ENCODE data around the gene BIK. TPM values are rescaled to one million over a fixed set of nuclear protein-coding genes. Genes with fewer than 3 reads are reported as not detected.

The BIK gene
- total and polyA plus RNA-seq, 2 experiments from 2014 or later, result 9.6 to 9.8 TPM

- TF ChIP-seq REST (IDR thresholded peaks at IDR 0.05; ENCODE audit: unreplicated experiment) (no peak), JUNB (IDR thresholded peaks at IDR 0.05; ENCODE audit: unreplicated experiment) (no peak)
- TF ChIP-seq, protein P1, sequence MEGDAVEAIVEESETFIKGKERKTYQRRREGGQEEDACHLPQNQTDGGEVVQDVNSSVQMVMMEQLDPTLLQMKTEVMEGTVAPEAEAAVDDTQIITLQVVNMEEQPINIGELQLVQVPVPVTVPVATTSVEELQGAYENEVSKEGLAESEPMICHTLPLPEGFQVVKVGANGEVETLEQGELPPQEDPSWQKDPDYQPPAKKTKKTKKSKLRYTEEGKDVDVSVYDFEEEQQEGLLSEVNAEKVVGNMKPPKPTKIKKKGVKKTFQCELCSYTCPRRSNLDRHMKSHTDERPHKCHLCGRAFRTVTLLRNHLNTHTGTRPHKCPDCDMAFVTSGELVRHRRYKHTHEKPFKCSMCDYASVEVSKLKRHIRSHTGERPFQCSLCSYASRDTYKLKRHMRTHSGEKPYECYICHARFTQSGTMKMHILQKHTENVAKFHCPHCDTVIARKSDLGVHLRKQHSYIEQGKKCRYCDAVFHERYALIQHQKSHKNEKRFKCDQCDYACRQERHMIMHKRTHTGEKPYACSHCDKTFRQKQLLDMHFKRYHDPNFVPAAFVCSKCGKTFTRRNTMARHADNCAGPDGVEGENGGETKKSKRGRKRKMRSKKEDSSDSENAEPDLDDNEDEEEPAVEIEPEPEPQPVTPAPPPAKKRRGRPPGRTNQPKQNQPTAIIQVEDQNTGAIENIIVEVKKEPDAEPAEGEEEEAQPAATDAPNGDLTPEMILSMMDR (conservative IDR thresholded peaks at IDR 0.05; ENCODE audit: low read depth in 2 of 2), result no peak
- TF ChIP-seq, protein P2, sequence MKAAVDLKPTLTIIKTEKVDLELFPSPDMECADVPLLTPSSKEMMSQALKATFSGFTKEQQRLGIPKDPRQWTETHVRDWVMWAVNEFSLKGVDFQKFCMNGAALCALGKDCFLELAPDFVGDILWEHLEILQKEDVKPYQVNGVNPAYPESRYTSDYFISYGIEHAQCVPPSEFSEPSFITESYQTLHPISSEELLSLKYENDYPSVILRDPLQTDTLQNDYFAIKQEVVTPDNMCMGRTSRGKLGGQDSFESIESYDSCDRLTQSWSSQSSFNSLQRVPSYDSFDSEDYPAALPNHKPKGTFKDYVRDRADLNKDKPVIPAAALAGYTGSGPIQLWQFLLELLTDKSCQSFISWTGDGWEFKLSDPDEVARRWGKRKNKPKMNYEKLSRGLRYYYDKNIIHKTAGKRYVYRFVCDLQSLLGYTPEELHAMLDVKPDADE (IDR thresholded peaks at IDR 0.05), result no peak
These were observed 14.1 kb upstream of the BIK start (continued) for GRCh38 chr22:43096420-43096819.

DNA sequence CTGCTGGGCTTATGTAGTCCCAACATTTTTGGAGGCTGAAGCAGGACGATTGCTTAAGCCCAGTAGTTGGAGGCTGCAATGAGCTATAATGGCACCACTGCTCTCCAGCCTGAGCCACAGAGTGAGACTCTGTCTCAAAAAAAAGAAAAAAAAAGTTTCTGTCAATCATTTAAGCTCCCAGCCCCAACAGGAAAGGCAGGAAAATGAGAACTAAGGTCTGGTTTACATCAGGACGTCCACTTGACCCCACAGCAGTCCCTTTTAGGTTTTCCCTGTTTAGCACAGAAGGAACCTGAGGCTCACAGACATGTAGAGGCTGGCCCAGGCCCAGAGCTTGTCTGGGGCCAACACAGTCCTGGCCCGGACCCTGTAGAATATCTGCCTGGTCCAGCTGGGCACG, 12.2 kb upstream of the BIK start:
- no peaks in the 10 kb centered on the region for H3K4me1 Mint-ChIP-seq
- no peaks in the 10 kb centered on the region for H3K4me1 ChIP-seq (ENCODE audit: insufficient read depth)
- TF ChIP-seq ZNF114 (CRISPR knock-in tag; IDR thresholded peaks at IDR 0.05), result no peak
- no peak for TF ChIP-seq STAT1 (IDR thresholded peaks at IDR 0.05; ENCODE audit: unreplicated experiment)
- TF ChIP-seq, protein P1 (conservative IDR thresholded peaks at IDR 0.05; ENCODE audit: low read depth in 2 of 2), result no peak
- TF ChIP-seq, protein P2 (IDR thresholded peaks at IDR 0.05), result no peak
- no peak for TF ChIP-seq CREB1 (CRISPR knock-in tag; IDR thresholded peaks at IDR 0.05; ENCODE audit: low read depth)
- no peak for TF ChIP-seq NANOG (IDR thresholded peaks at IDR 0.05; ENCODE audit: borderline replicate concordance)
- no peak for TF ChIP-seq EZH2 (IDR thresholded peaks at IDR 0.05; ENCODE audit: low read depth, unreplicated experiment)
- no peak for TF ChIP-seq JUNB (IDR thresholded peaks at IDR 0.05; ENCODE audit: unreplicated experiment)
- TF ChIP-seq REST (IDR thresholded peaks at IDR 0.05; ENCODE audit: unreplicated experiment), result no peak

More for the DNA sequence above, 12.2 kb upstream of the BIK start:
- peaks cover 11% of the 10 kb centered on the region for H3K36me3 Mint-ChIP-seq (ENCODE audit: low read depth)
- Histone ChIP-seq H3F3A (replicated peaks; ENCODE audit: low read depth) (no peaks in the 10 kb centered on the region), H3K79me2 (replicated peaks; ENCODE audit: insufficient read depth) (no peaks in the 10 kb centered on the region), H3K27ac (ENCODE audit: low read depth) (no peak overlapping the region), H3K9me2 (ENCODE audit: insufficient read depth) (no peaks in the 10 kb centered on the region), H3K36me3 (ENCODE audit: insufficient read depth) (no peaks in the 10 kb centered on the region; the same call in 1 of the 2 replicates), H2AFZ (no peak overlapping the region), H4K20me1 (replicated peaks; ENCODE audit: insufficient read depth) (no peaks in the 10 kb centered on the region), H3K4me3 (no peak overlapping the region), H3K4me2 (no peak overlapping the region), H3K27me3 (ENCODE audit: insufficient read depth) (no peaks in the 10 kb centered on the region)
- H3K4me3 Mint-ChIP-seq, result no peak overlapping the region
- DNase-seq (ENCODE audit: low spot score) (no peak), ATAC-seq (no peak)
- peaks cover 23% of the 10 kb centered on the region for H3K9me3 Mint-ChIP-seq
- H3K27me3 Mint-ChIP-seq (ENCODE audit: insufficient read depth, low read depth, poor library complexity), result peaks cover 4% of the 10 kb centered on the region
- no peak overlapping the region for H3K27ac Mint-ChIP-seq
